Keratinocyte (primary cell): Measurements from ENCODE around the gene IL22RA1.

Experiments
- CTCF ChIP-seq, 3 experiments: IDR thresholded peaks in 1 of 3; conservative IDR thresholded peaks in 1 of 3; optimal IDR thresholded peaks in 1 of 3; 2 replicates in 2 of 3; 3 replicates in 1 of 3; pipeline versions ENCODE3 to v1.5.1; 2011; ENCODE audit warnings: low read length in 3 of 3, mild to moderate bottlenecking in 3 of 3, moderate library complexity in 2 of 3, control low read depth in 1 of 3, inconsistent platforms in 1 of 3; ENCODE audit not compliant: insufficient read depth in 2 of 3; ENCODE audit errors: extremely low read depth in 1 of 3
- EZH2 ChIP-seq: IDR thresholded peaks from one replicate; pipeline ENCODE4 v1.6.1; 2012; ENCODE audit warnings: inconsistent platforms, mild to moderate bottlenecking, low read length, moderate library complexity

GRCh38 chr1:24181619-24182018 lies 38.7 kb upstream of the IL22RA1 start:
- TF ChIP-seq CTCF (optimal IDR thresholded peaks at IDR 0.05 in 1 of 3, IDR thresholded peaks at IDR 0.05 in 1 of 3, conservative IDR thresholded peaks at IDR 0.05 in 1 of 3; ENCODE audit: extremely low read depth in 1 of 3, insufficient read depth in 2 of 3, low read length in 3 of 3) (no peak), EZH2 (no peak)
